HG02981 (cell line): ENCODE data around the gene ASIC4.

Source experiments
- ATAC-seq: cut with Tn5 transposase; IDR thresholded peaks from one replicate; pipeline ENCODE4 v1.9.1; 2021; ENCODE audit warnings: mild to moderate bottlenecking, moderate library complexity; ENCODE audit not compliant: unreplicated experiment

Gene ASIC4

GRCh38 chr2:219497495-219498279 lies 16.6 kb upstream of the ASIC4 start:
- peak; percentile 18 for ATAC-seq

- ATAC-seq: peak; percentile 94
These were observed 15.8 kb upstream of the ASIC4 start, which contains the start of gene GMPPA for GRCh38 chr2:219498280-219499057. TSS of gene GMPPA (plus strand) at chr2:219498891. CDS start at chr2:219499976, 1,085 bp downstream.

GRCh38 chr2:219499058-219499307 lies 15.3 kb upstream of the ASIC4 start:
- peak; percentile 3 for ATAC-seq

GRCh38 chr2:219499555-219499954 lies 14.7 kb upstream of the ASIC4 start:
- no peak for ATAC-seq

GRCh38 chr2:219500135-219500534 lies 14.1 kb upstream of the ASIC4 start:
- ATAC-seq: no peak

GRCh38 chr2:219501849-219502248 lies 12.4 kb upstream of the ASIC4 start:
- no peak for ATAC-seq

GRCh38 chr2:219502618-219503017 lies 11.7 kb upstream of the ASIC4 start:
- no peak for ATAC-seq

GRCh38 chr2:219505585-219505984 lies 8.7 kb upstream of the ASIC4 start:
- no peak for ATAC-seq

- ATAC-seq: no peak
These were observed 8.0 kb upstream of the ASIC4 start for GRCh38 chr2:219506153-219506801.

GRCh38 chr2:219506802-219507526 lies 7.3 kb upstream of the ASIC4 start:
- ATAC-seq: no peak

GRCh38 chr2:219507581-219508443 lies 6.5 kb upstream of the ASIC4 start:
- ATAC-seq: no peak

GRCh38 chr2:219508444-219508734 lies 5.9 kb upstream of the ASIC4 start:
- no peak for ATAC-seq

GRCh38 chr2:219508971-219509779 lies 5.1 kb upstream of the ASIC4 start:
- ATAC-seq: peak; percentile 23

GRCh38 chr2:219509780-219510511 lies 4.3 kb upstream of the ASIC4 start:
- ATAC-seq: peak; percentile 63

GRCh38 chr2:219510512-219511135 lies 3.7 kb upstream of the ASIC4 start:
- no peak for ATAC-seq

- no peak for ATAC-seq
These were observed 2.5 kb upstream of the ASIC4 start for GRCh38 chr2:219511547-219512325.

- no peak for ATAC-seq
These were observed 1.6 kb upstream of the ASIC4 start for GRCh38 chr2:219512524-219513216.
